BLaER1 (cell line): ENCODE results near the gene CCNI2.

Source experiments
- H3K27ac ChIP-seq: shearing (Covaris generic); formaldehyde crosslinking; 2 replicates; pipeline ENCODE4 v1.8.1; 2022
- H3K27me3 ChIP-seq: shearing (Covaris generic); formaldehyde crosslinking; 2 replicates; pipeline ENCODE4 v1.8.1; 2022
- H3K36me3 ChIP-seq: shearing (Covaris generic); formaldehyde crosslinking; 2 replicates; pipeline ENCODE4 v1.8.1; 2022
- H3K4me1 ChIP-seq: shearing (Covaris generic); formaldehyde crosslinking; 2 replicates; pipeline ENCODE4 v1.8.1; 2022
- H3K4me2 ChIP-seq: shearing (Covaris generic); formaldehyde crosslinking; 2 replicates; pipeline ENCODE4 v1.8.1; 2022
- H3K4me3 ChIP-seq: shearing (Covaris generic); formaldehyde crosslinking; 2 replicates; pipeline ENCODE4 v1.8.1; 2022
- H3K9ac ChIP-seq: shearing (Covaris generic); formaldehyde crosslinking; 2 replicates; pipeline ENCODE4 v1.8.1; 2022
- H3K9me3 ChIP-seq: shearing (Covaris generic); formaldehyde crosslinking; 2 replicates; pipeline ENCODE4 v1.8.1; 2022
- H4K20me1 ChIP-seq: shearing (Covaris generic); formaldehyde crosslinking; 2 replicates; pipeline ENCODE4 v1.8.1; 2022
- Cebpa-rat ChIP-seq: shearing (Covaris generic); IDR thresholded peaks from 2 replicates; pipeline ENCODE4 v1.8.1; 2022

The CCNI2 gene

DNA sequence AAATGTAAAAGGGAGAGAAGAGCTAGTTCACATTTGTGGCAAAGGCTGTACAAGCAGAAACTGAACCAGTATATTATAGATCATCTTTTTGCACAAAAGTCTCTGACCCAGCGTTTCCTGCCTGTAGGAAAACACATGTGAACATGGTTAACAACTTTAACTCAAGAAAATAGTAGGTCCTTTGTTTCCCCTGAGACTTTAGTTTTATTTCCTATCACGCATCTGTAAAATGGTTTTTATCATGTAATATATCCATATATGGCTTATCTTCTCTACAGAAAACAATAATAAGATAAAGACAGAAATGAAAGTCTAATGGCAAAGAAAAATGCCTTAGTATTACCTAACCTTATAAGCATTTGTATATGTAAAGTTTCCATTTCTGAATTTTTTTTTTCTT is 12.5 kb upstream of the CCNI2 start:
- H3K9ac ChIP-seq = no peak overlapping the region
- no peaks in the 10 kb centered on the region for H3K27me3 ChIP-seq
- peaks cover 16% of the 10 kb centered on the region for H3K4me1 ChIP-seq
- H3K27ac ChIP-seq = no peak overlapping the region
- TF ChIP-seq Cebpa-rat = no peak
- peaks cover 13% of the 10 kb centered on the region; the same call in 1 of the 2 replicates for H3K36me3 ChIP-seq
- peaks cover 16% of the 10 kb centered on the region for H4K20me1 ChIP-seq
- no peak overlapping the region for H3K4me2 ChIP-seq
- no peaks in the 10 kb centered on the region for H3K9me3 ChIP-seq
- no peak overlapping the region for H3K4me3 ChIP-seq

DNA sequence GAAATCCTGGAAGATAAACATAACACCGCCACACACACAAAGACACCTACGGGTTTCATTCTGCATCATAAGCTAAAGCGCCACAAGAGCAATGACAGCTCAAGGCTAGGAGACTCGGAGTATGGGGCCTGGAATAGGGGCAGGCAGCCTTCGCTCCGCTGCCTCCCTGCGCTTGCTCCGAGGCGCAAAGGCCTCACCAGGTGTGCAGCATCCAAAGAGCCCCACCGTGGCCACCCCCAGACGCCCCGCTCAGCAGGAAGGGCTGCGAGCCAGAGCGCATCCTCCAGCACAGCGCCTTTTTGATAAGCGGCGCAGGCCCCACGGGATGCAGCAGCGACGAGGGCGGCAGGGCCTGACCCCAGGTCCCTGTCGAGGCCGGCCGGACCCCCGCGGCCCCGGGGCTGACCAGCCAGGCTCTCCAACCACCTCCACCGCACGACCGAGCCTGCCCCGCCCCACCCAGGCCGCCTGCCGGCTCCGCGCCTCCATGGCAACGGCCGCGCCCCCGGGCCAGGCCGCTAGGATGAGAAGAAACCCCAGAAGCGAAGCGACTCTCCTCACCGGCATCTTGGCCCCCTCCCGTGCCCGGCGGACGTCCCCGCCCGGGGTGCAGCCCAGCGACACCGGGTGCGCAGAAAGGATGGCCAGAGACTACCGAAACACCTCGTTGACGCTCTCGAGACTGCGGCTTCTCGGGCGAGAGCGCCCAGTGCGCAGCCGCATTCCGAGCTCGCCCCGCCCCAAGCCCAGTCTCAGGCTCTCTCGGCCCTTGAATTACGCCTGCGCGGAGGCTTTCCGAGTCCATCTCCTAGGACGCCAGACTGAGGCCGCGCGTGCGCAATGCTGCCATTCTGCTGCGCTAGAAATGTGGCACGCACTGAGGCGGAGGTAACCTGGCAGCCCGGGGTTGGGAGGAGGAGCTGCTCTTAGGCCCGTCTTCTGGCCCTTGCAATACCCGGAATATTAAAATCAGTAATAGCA is 10.1 kb upstream of the CCNI2 start, which contains the start of gene KIF3A:
Gene KIF3A, minus strand, starts transcription at position 694 of the 981 bp plus-strand sequence. Its CDS starts 127 bp downstream, at position 567.
- H4K20me1 ChIP-seq = peaks cover 16% of the 10 kb centered on the region
- peak within 1 kb of the TSS; percentile 65 for H3K9ac ChIP-seq
- peak within 1 kb of the TSS; percentile 7; the same call in 1 of the 2 replicates for H3K27ac ChIP-seq
- peaks cover under 1% of the 10 kb centered on the region; the same call in 1 of the 2 replicates for H3K9me3 ChIP-seq
- peak within 1 kb of the TSS; percentile 91 for H3K4me2 ChIP-seq
- 0 out of 2 replicates have a peak, but pooled peaks cover 4% of the 10 kb centered on the region for H3K36me3 ChIP-seq
- H3K4me3 ChIP-seq = peak within 1 kb of the TSS; percentile 80
- H3K27me3 ChIP-seq = no peaks in the 10 kb centered on the region
- peaks cover 16% of the 10 kb centered on the region for H3K4me1 ChIP-seq
- TF ChIP-seq Cebpa-rat = no peak

GRCh38 chr5:132737982-132738681 is 9.1 kb upstream of the CCNI2 start:
- no peak overlapping the region for H3K27ac ChIP-seq
- TF ChIP-seq Cebpa-rat = no peak

GRCh38 chr5:132739232-132739631 is 8.0 kb upstream of the CCNI2 start:
- Histone ChIP-seq H3K9ac (no peak overlapping the region), H3K9me3 (peaks cover 6% of the 10 kb centered on the region), H4K20me1 (peaks cover 16% of the 10 kb centered on the region), H3K27ac (no peak overlapping the region), H3K36me3 (no peaks in the 10 kb centered on the region), H3K27me3 (no peaks in the 10 kb centered on the region), H3K4me1 (peaks cover 16% of the 10 kb centered on the region), H3K4me2 (no peak overlapping the region), H3K4me3 (no peak overlapping the region)
- TF ChIP-seq Cebpa-rat = no peak

More at GRCh38 chr5:132737982-132738681, 9.1 kb upstream of the CCNI2 start:
- no peaks in the 10 kb centered on the region for H3K27me3 ChIP-seq
- H3K9me3 ChIP-seq = peaks cover 6% of the 10 kb centered on the region
- 0 out of 2 replicates have a peak, but pooled peaks cover 4% of the 10 kb centered on the region for H3K36me3 ChIP-seq
- peak overlapping the region; percentile 91 for H3K4me2 ChIP-seq
- H3K4me1 ChIP-seq = peaks cover 16% of the 10 kb centered on the region
- H4K20me1 ChIP-seq = peaks cover 16% of the 10 kb centered on the region
- H3K4me3 ChIP-seq = peak overlapping the region; percentile 80
- no peak overlapping the region for H3K9ac ChIP-seq

- Histone ChIP-seq H3K36me3 (no peaks in the 10 kb centered on the region), H3K9me3 (peaks cover 9% of the 10 kb centered on the region), H3K27ac (no peak overlapping the region), H3K4me3 (no peak overlapping the region), H4K20me1 (no peaks in the 10 kb centered on the region), H3K9ac (no peak overlapping the region), H3K4me1 (peaks cover 4% of the 10 kb centered on the region; the same call in 1 of the 2 replicates), H3K4me2 (no peak overlapping the region), H3K27me3 (peaks cover 18% of the 10 kb centered on the region)
- no peak for TF ChIP-seq Cebpa-rat
Observed at GRCh38 chr5:132742158-132742557, 5.1 kb upstream of the CCNI2 start.

GRCh38 chr5:132742626-132743025 is 4.6 kb upstream of the CCNI2 start:
- Histone ChIP-seq H3K27ac (no peak overlapping the region), H3K9ac (no peak overlapping the region), H3K9me3 (peaks cover 14% of the 10 kb centered on the region), H3K27me3 (peaks cover 23% of the 10 kb centered on the region), H3K4me3 (no peak overlapping the region), H3K36me3 (0 out of 2 replicates have a peak, but pooled peaks cover 2% of the 10 kb centered on the region), H4K20me1 (no peaks in the 10 kb centered on the region), H3K4me1 (peaks cover 2% of the 10 kb centered on the region; the same call in 1 of the 2 replicates), H3K4me2 (no peak overlapping the region)
- TF ChIP-seq Cebpa-rat = no peak

DNA sequence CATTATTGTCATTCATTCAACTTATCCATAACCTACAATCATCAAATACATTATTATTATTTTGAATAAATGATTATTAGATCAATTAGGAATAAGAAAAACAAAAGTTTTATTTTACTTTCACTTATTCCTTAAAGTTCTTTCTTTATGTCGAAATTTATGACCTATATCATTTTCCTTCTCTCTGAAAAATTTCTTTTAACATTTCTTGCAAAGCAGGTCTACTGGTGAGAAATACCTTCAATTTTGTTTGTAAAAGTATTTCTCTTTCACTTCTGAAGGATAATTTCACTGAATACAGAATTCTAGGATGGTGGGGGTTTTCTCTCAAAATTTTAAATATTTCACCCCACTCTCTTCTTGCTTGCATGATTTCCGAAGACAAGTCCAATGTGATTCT is 2.6 kb upstream of the CCNI2 start:
- Histone ChIP-seq H3K27ac (no peak overlapping the region), H3K4me1 (no peaks in the 10 kb centered on the region), H3K4me2 (no peak overlapping the region), H4K20me1 (no peaks in the 10 kb centered on the region), H3K36me3 (0 out of 2 replicates have a peak, but pooled peaks cover 3% of the 10 kb centered on the region), H3K9ac (no peak overlapping the region), H3K27me3 (peaks cover 33% of the 10 kb centered on the region), H3K4me3 (no peak overlapping the region), H3K9me3 (peaks cover 21% of the 10 kb centered on the region)
- TF ChIP-seq Cebpa-rat = no peak

DNA sequence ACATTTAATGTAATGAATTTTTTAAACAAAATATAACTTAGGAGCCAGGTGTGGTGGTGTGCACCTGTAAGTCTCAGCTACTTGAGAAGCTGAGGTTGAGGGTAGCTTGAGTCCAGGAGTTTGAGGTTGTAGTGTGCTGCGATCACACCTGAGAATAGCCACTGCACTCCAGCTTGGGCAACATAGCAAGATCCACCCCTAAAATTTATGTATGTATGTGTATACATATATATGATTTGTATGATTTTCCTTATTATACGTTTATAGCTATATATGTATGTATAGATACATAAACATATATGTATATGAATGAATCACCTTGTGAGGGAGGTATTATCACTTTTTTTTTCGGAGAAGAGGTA is 653 bp upstream of the CCNI2 start:
- Histone ChIP-seq H3K4me1 (no peaks in the 10 kb centered on the region), H3K4me3 (peak overlapping the region; percentile 49; the same call in 1 of the 2 replicates), H3K27me3 (peaks cover 33% of the 10 kb centered on the region)

GRCh38 chr5:132747616-132748440 is 602 bp downstream of the CCNI2 start:
- Histone ChIP-seq H4K20me1 (no peaks in the 10 kb centered on the region), H3K27ac (no peak overlapping the region), H3K36me3 (0 out of 2 replicates have a peak, but pooled peaks cover 7% of the 10 kb centered on the region), H3K4me2 (no peak overlapping the region; the same call in 1 of the 2 replicates), H3K4me3 (peak overlapping the region; percentile 49; the same call in 1 of the 2 replicates), H3K9me3 (peaks cover 15% of the 10 kb centered on the region), H3K27me3 (peaks cover 33% of the 10 kb centered on the region), H3K4me1 (no peaks in the 10 kb centered on the region), H3K9ac (no peak overlapping the region)
- no peak for TF ChIP-seq Cebpa-rat

More for the DNA sequence above, 653 bp upstream of the CCNI2 start:
- H3K4me2 ChIP-seq = peak overlapping the region; percentile 40; the same call in 1 of the 2 replicates
- H3K36me3 ChIP-seq = 0 out of 2 replicates have a peak, but pooled peaks cover 3% of the 10 kb centered on the region
- no peak overlapping the region for H3K27ac ChIP-seq
- H3K9me3 ChIP-seq = peaks cover 21% of the 10 kb centered on the region
- no peak overlapping the region for H3K9ac ChIP-seq
- TF ChIP-seq Cebpa-rat = no peak
- no peaks in the 10 kb centered on the region for H4K20me1 ChIP-seq
